Neutrophil (primary cell): ENCODE results near the gene HERPUD2.
"Not testable (repeated sequence)": the region's sequence is repeated elsewhere in the genome, so short reads cannot be mapped to it uniquely, and the experiment has no call there.

Source experiments
- H3K27ac ChIP-seq: fragments of 200-600 bp; sonication (generic); 2 replicates; pipeline ENCODE4 v1.5.1; 2016; ENCODE audit warnings: mild to moderate bottlenecking, moderate library complexity
- H3K27me3 ChIP-seq: fragments of 200-600 bp; sonication (generic); 2 replicates; pipeline ENCODE4 v1.6.0; 2016; ENCODE audit warnings: mild to moderate bottlenecking
- H3K36me3 ChIP-seq: fragments of 200-600 bp; sonication (generic); 2 replicates; pipeline ENCODE4 v1.5.1; 2017
- H3K4me1 ChIP-seq, 2 experiments: fragments of 200-600 bp in 1 of 2; sonication (generic) in 1 of 2; 1 replicate in 1 of 2; 2 replicates in 1 of 2; pipeline versions ENCODE4 v1.5.1 to v1.6.1; 2013 to 2016; ENCODE audit warnings: low read depth in 1 of 2, low read length in 1 of 2, mild to moderate bottlenecking in 1 of 2, moderate library complexity in 1 of 2; ENCODE audit not compliant: control insufficient read depth in 1 of 2, insufficient read depth in 1 of 2
- H3K4me3 ChIP-seq, 2 experiments: fragments of 200-600 bp in 1 of 2; sonication (generic) in 1 of 2; 1 replicate in 1 of 2; 2 replicates in 1 of 2; pipeline ENCODE4 v1.5.1; 2013 to 2016; ENCODE audit warnings: low read depth in 1 of 2, low read length in 1 of 2, mild to moderate bottlenecking in 1 of 2, moderate library complexity in 1 of 2
- H3K9me3 ChIP-seq: fragments of 200-600 bp; sonication (generic); 2 replicates; pipeline ENCODE4 v1.5.1; 2016
- CTCF ChIP-seq: fragments of 200-600 bp; sonication (generic); IDR thresholded peaks from 2 replicates; pipeline ENCODE4 v1.5.1; 2016; ENCODE audit warnings: antibody characterized with exemption

HERPUD2 gene

DNA sequence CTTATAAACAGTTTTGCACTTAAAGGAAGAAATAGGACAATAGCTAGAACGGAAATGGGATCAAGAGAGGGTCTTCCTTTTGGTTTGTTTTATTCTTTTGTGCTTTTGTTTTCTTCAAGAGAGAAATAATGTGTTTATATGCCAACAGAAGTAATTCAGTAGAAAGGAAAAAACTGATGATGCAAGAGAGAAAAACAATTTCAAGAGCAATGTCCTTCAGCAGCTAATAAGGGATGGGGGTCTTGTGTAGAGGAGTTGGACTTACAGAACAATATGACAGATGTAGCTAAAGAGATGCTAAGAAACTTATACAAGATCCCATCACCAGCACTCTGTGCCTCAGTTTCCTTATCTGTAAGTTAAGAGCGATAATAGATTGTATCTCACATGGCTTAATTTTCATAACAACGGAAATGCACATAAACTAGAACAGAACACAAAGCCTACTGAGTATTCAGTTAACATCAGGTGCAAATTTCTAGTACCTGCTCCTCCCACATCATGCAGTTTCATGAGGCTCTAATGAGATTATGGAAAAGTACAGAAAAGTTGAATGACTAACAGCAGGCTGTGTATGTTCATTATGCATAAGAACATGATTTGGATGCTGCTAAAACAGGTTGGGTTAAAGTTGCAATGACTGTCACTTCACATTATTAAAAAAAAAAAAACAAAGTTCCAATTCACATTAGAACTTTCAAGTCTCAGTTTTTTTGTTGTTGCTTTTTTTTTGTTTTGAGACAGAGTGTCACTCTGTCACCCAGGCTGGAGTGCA is 17.2 kb downstream of the HERPUD2 start:
- H3K36me3 ChIP-seq: no peaks in the 10 kb centered on the region
- H3K27me3 ChIP-seq: no peaks in the 10 kb centered on the region
- H3K27ac ChIP-seq: no peak overlapping the region
- no peak overlapping the region for H3K4me3 ChIP-seq
- H3K4me1 ChIP-seq: peaks cover 23 to 50% of the 10 kb centered on the region in 2 experiments
- TF ChIP-seq CTCF: no peak
- no peaks in the 10 kb centered on the region for H3K9me3 ChIP-seq

DNA sequence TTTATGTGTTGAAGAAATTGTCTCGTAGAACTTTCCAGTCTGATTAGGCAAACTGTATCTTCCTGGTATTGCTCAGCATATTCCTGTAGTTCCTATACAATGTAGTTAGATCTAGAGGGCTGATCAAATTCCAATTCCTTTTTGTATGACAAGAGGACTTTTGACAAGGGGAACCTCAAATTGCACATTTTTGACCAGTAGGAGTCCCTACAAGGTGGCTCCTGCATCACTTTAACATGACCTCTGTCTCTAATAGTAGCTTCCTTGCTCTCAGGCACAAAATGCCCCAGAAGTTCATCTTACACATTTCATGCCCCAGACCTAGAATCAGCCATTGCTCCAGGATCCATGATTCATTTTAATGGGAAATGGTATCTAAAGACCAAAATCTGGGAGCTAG is 18.7 kb downstream of the HERPUD2 start:
- peak overlapping the region; percentile 47 for H3K27ac ChIP-seq
- no peaks in the 10 kb centered on the region for H3K9me3 ChIP-seq
- no peak for TF ChIP-seq CTCF
- H3K4me3 ChIP-seq: no peak overlapping the region
- H3K4me1 ChIP-seq: peaks cover 23 to 46% of the 10 kb centered on the region in 2 experiments
- no peaks in the 10 kb centered on the region for H3K27me3 ChIP-seq
- H3K36me3 ChIP-seq: peaks cover 6% of the 10 kb centered on the region

DNA sequence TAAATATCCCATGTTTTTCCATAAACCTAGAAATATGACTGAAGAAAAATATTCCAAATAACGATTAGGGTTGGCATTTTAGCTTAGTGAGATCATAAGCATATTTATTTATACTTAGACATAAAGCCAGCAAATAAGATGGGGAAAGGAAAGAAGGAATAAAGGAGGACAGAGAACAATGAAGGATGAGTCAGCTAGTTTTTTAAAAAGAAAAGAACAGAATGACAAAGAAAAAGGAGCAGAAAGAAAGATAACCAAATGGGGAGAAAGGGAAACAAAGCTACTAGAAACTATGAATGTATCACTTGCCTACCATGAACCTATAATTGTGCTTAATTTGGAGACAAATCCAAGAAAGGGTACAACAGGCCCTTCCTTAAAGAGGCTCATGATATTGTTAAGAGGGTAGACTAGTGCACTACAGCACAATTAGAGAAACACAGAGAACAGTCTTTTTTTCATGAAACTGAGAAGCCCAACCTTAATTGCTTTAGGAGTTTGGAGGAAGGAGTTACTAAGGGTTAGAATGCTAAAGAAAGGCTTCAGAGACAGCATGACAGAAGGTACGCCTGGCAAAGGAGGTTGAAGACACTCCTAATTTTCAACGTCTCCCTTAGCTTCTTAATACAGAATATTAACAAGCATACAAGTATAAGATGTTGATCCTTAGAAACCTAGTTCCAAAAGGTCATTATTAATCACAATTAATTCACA is 23.9 kb downstream of the HERPUD2 start:
- no peak for TF ChIP-seq CTCF
- Histone ChIP-seq H3K4me3 (no peak overlapping the region), H3K36me3 (peaks cover 41% of the 10 kb centered on the region), H3K9me3 (no peaks in the 10 kb centered on the region), H3K27me3 (no peaks in the 10 kb centered on the region), H3K27ac (no peak overlapping the region), H3K4me1 (peaks cover 4 to 6% of the 10 kb centered on the region in 2 experiments)

GRCh38 chr7:35660411-35660810 is 34.5 kb downstream of the HERPUD2 start:
- H3K9me3 ChIP-seq, H3K4me3 ChIP-seq, H3K27me3 ChIP-seq, H3K4me1 ChIP-seq, H3K27ac ChIP-seq: not testable (repeated sequence)
- peaks cover 29% of the 10 kb centered on the region for H3K36me3 ChIP-seq

GRCh38 chr7:35658606-35659201 is 36.2 kb downstream of the HERPUD2 start:
- no peak for TF ChIP-seq CTCF
- no peaks in the 10 kb centered on the region for H3K4me1 ChIP-seq
- peak overlapping the region; percentile 29 for H3K27ac ChIP-seq

GRCh38 chr7:35657125-35657524 is 37.8 kb downstream of the HERPUD2 start:
- Histone ChIP-seq H3K4me1 (no peaks in the 10 kb centered on the region), H3K27ac (no peak overlapping the region), H3K27me3 (no peaks in the 10 kb centered on the region), H3K36me3 (peaks cover 14% of the 10 kb centered on the region), H3K4me3 (no peak overlapping the region), H3K9me3 (no peaks in the 10 kb centered on the region)
- no peak for TF ChIP-seq CTCF

More at GRCh38 chr7:35658606-35659201, 36.2 kb downstream of the HERPUD2 start:
- Histone ChIP-seq H3K27me3 (no peaks in the 10 kb centered on the region), H3K4me3 (no peak overlapping the region), H3K9me3 (no peaks in the 10 kb centered on the region), H3K36me3 (peaks cover 14% of the 10 kb centered on the region)

- not testable (repeated sequence) for H3K9me3 ChIP-seq, H3K4me1 ChIP-seq, H3K4me3 ChIP-seq, H3K27me3 ChIP-seq
- Histone ChIP-seq H3K36me3 (peaks cover 23% of the 10 kb centered on the region), H3K27ac (peak overlapping the region; percentile 39)
Observed at GRCh38 chr7:35654558-35654957, 40.4 kb downstream of the HERPUD2 start.
